K562 (cell line): ENCODE measurements around the gene EIF2S3. TPM values are rescaled to one million over a fixed set of nuclear protein-coding genes. Genes with fewer than 3 reads are reported as not detected.
A peak's percentile ranks its signal among the peaks of the same experiment; 100 is the strongest.

ENCODE experiments used
- BMI1 ChIP-seq: fragments of 150-350 bp; IDR thresholded peaks from 2 replicates; pipeline ENCODE4 v1.6.1; 2014; ENCODE audit warnings: low read length
- CBFA2T3 ChIP-seq: fragments of 450-650 bp; IDR thresholded peaks from 2 replicates; pipeline ENCODE4 v1.6.1; 2017
- CC2D1A ChIP-seq: fragments of 450-650 bp; IDR thresholded peaks from 2 replicates; pipeline ENCODE4 v1.6.1; 2017; ENCODE audit warnings: mild to moderate bottlenecking
- CREM ChIP-seq: IDR thresholded peaks from 2 replicates; pipeline ENCODE4 v1.6.1; 2014; ENCODE audit warnings: antibody characterized with exemption, low read depth
- EGR1 ChIP-seq: fragments of 450-650 bp; conservative IDR thresholded peaks from 2 replicates; pipeline ENCODE4 v1.6.1; 2017; ENCODE audit warnings: mild to moderate bottlenecking
- ETV1 ChIP-seq: fragments of 450-650 bp; conservative IDR thresholded peaks from 2 replicates; pipeline ENCODE4 v1.6.1; 2016; ENCODE audit warnings: missing genetic modification characterization, control low read depth, low read depth, missing compliant biosample characterization
- EZH2 ChIP-seq: IDR thresholded peaks from 2 replicates; pipeline ENCODE4 v1.6.1; 2012; ENCODE audit warnings: low read depth, mild to moderate bottlenecking, inconsistent platforms, low read length, borderline replicate concordance
- FOXJ2 ChIP-seq: fragments of 200-800 bp; sonication (Bioruptor generic); IDR thresholded peaks from 2 replicates; pipeline ENCODE4 v1.6.1; 2016; ENCODE audit warnings: missing genetic modification characterization, missing compliant biosample characterization
- ILK ChIP-seq: fragments of 450-650 bp; IDR thresholded peaks from 2 replicates; pipeline ENCODE4 v1.6.1; 2016; ENCODE audit warnings: missing genetic modification characterization, low read depth, mild to moderate bottlenecking, missing compliant biosample characterization, moderate library complexity, borderline replicate concordance
- LARP7 ChIP-seq: fragments of 450-650 bp; IDR thresholded peaks from 2 replicates; pipeline ENCODE4 v1.6.1; 2016
- MCM3 ChIP-seq: fragments of 450-650 bp; IDR thresholded peaks from 2 replicates; pipeline ENCODE4 v1.6.1; 2016
- MECOM ChIP-seq: fragments of 250-450 bp; sonication (Bioruptor Pico); IDR thresholded peaks from 2 replicates; pipeline ENCODE4 v1.8.0; 2022; ENCODE audit warnings: inconsistent platforms
- MEIS2 ChIP-seq: fragments of 450-650 bp; IDR thresholded peaks from 2 replicates; pipeline ENCODE4 v1.6.1; 2014; ENCODE audit warnings: mild to moderate bottlenecking; ENCODE audit not compliant: partially characterized antibody
- NBN ChIP-seq: fragments of 450-650 bp; IDR thresholded peaks from 2 replicates; pipeline ENCODE4 v1.6.1; 2016; ENCODE audit warnings: low read depth, mild to moderate bottlenecking
- RCOR1 ChIP-seq, 2 experiments: IDR thresholded peaks; 2 replicates each; pipeline ENCODE4 v1.6.1; 2012; ENCODE audit warnings: low read depth in 2 of 2, low read length in 2 of 2, borderline replicate concordance in 1 of 2, improper control_type of control experiment in 1 of 2
- RFX1 ChIP-seq: fragments of 450-650 bp; IDR thresholded peaks from 2 replicates; pipeline ENCODE4 v1.6.1; 2016; ENCODE audit warnings: mild to moderate bottlenecking, moderate library complexity
- RHOXF2B ChIP-seq: fragments of 250-450 bp; sonication (Bioruptor Pico); conservative IDR thresholded peaks from 2 replicates; pipeline ENCODE4 v1.5.1; 2021
- TARDBP ChIP-seq: fragments of 450-650 bp; IDR thresholded peaks from 2 replicates; pipeline ENCODE4 v1.6.1; 2016
- ZBTB17 ChIP-seq: fragments of 450-650 bp; formaldehyde crosslinking; IDR thresholded peaks from 2 replicates; pipeline ENCODE4 v1.4.0; 2020; ENCODE audit warnings: mild to moderate bottlenecking
- polyA plus RNA-seq, 8 experiments: library from polyadenylated mRNA; depleted of rRNA in 4 of 8; stranded (reverse) in 5 of 8; unstranded in 3 of 8; fragments of >200 nt; fragmentation: Nextera tagmentation in 2 of 8; fragmentation: Illumina TruSeq in 1 of 8; extraction: Ambion mirVana in 2 of 8; extraction: Trizol in 1 of 8; gene quantifications; 2 replicates each; pipeline versions ENCODE4 v1.2.1 to v1.2.3, GENCODE V29; 2011 to 2014; ENCODE audit warnings: inconsistent platforms in 1 of 8, missing spikeins in 1 of 8
- total RNA-seq, 7 experiments: library from RNA; depleted of rRNA in 6 of 7; stranded (reverse); fragments of >200 nt in 6 of 7; fragmentation: Illumina TruSeq in 2 of 7; extraction: Trizol in 2 of 7; gene quantifications; 2 replicates each; pipeline versions ENCODE4 v1.2.1 to v1.2.3, GENCODE V29; 2011 to 2021; ENCODE audit warnings: low replicate concordance in 1 of 7
- TF ChIP-seq, protein P1 (sequence below): fragments of 450-650 bp; formaldehyde crosslinking; IDR thresholded peaks from 2 replicates; pipeline ENCODE4 v1.4.0; 2020; ENCODE audit warnings: mild to moderate bottlenecking, mixed read lengths
- TF ChIP-seq, protein P2 (sequence below), 2 experiments: fragments of 450-650 bp; IDR thresholded peaks; 2 replicates each; pipeline ENCODE4 v1.6.1; 2016

Gene EIF2S3
- total and polyA plus RNA-seq, 9 of the 15 experiments (the other 6 are each of a cell fraction or from before 2014, with no cell fraction given) = 148 to 439 (median 275) TPM

DNA sequence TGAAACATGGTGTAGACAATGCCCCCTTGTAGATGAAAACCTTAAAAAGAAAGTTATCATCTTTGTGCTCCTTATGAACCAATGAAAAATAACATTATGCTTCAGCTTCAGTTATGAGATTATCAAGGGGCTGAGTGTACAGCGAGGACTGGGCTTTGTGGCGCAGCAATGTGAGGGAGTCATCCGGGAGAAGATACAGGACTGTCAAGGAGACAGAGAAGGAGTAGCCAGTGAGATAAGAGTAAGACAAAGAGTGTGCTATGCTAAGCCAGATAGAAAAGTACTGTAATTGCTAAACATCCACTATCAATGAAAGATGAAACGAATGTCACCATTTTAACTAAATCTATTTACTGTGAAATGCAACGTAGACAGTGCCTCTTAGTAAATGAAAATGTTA, 24.2 kb upstream of the EIF2S3 start (continued):
- TF ChIP-seq EZH2 = no peak
- no peak for TF ChIP-seq RHOXF2B (CRISPR knock-in tag)
- TF ChIP-seq RFX1 = peak; percentile 48; the same call in 1 of the 2 replicates
- 0 out of 2 replicates have a peak, but pooled peaks have one; percentile 41 for TF ChIP-seq CREM
- no peak for TF ChIP-seq MCM3
- no peak for TF ChIP-seq ETV1 (tag)
- no peak for TF ChIP-seq ZBTB17 (CRISPR knock-in tag)
- no peak for TF ChIP-seq FOXJ2
- TF ChIP-seq, protein P1, sequence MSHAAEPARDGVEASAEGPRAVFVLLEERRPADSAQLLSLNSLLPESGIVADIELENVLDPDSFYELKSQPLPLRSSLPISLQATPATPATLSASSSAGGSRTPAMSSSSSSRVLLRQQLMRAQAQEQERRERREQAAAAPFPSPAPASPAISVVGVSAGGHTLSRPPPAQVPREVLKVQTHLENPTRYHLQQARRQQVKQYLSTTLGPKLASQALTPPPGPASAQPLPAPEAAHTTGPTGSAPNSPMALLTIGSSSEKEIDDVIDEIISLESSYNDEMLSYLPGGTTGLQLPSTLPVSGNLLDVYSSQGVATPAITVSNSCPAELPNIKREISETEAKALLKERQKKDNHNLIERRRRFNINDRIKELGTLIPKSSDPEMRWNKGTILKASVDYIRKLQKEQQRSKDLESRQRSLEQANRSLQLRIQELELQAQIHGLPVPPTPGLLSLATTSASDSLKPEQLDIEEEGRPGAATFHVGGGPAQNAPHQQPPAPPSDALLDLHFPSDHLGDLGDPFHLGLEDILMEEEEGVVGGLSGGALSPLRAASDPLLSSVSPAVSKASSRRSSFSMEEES (CRISPR knock-in tag) = no peak
- TF ChIP-seq MEIS2 = peak; percentile 38
- TF ChIP-seq CC2D1A = no peak
- TF ChIP-seq, protein P2, sequence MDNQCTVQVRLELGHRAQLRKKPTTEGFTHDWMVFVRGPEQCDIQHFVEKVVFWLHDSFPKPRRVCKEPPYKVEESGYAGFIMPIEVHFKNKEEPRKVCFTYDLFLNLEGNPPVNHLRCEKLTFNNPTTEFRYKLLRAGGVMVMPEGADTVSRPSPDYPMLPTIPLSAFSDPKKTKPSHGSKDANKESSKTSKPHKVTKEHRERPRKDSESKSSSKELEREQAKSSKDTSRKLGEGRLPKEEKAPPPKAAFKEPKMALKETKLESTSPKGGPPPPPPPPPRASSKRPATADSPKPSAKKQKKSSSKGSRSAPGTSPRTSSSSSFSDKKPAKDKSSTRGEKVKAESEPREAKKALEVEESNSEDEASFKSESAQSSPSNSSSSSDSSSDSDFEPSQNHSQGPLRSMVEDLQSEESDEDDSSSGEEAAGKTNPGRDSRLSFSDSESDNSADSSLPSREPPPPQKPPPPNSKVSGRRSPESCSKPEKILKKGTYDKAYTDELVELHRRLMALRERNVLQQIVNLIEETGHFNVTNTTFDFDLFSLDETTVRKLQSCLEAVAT (IDR thresholded peaks at IDR 0.05) = no peak
- TF ChIP-seq BMI1 = no peak
- TF ChIP-seq RCOR1 (IDR thresholded peaks at IDR 0.05; ENCODE audit: borderline replicate concordance in 1 of 2, low read depth in 2 of 2, low read length in 2 of 2) = peak in 1 of 2 experiments; percentile 71; a peak in 2 of 4 replicates
- no peak for TF ChIP-seq ILK (tag)
- no peak for TF ChIP-seq TARDBP
- TF ChIP-seq NBN = 0 out of 2 replicates have a peak, but pooled peaks have one; percentile 21
- TF ChIP-seq CBFA2T3 = peak; percentile 66
- peak; percentile 76; the same call in 1 of the 2 replicates for TF ChIP-seq MECOM (CRISPR knock-in tag)
- TF ChIP-seq LARP7 = no peak
- no peak for TF ChIP-seq EGR1
